GM12874 (cell line): Measurements from ENCODE around the gene OPA1.

ENCODE experiments used
- TF ChIP-seq, protein P1 (sequence below): IDR thresholded peaks from 2 replicates; pipeline ENCODE4 v1.5.1; 2011; ENCODE audit warnings: low read depth, mild to moderate bottlenecking, control low read depth, low read length, moderate library complexity; ENCODE audit not compliant: insufficient read depth

The OPA1 gene

DNA sequence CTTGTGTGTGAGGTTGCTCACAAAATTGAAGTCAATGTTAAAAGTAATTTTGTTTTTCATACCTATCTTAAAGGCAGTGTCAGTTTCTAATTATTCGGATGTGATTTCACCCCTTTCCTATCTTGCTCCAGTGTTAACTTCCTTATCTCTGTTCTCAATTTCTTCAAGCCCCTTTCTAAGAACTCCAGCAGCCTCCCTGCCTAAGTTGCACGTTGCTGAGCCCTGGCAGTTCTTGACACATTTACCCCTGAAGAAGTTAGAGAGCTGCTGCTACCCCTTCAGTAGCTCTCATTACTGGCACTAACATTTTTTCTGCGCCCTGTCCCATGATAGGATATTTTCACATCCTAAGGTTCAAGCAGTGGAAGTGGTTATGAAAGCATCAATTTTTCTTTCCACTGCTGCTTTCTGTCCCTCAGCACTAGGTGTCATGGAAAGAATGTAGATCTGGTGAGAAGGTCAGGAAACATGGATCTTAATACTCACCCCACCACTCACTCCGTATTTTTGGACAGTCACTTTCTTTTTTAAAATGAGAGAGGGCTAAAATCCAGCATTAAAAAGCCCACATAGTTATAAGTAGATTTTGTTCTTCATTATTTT is 62.9 kb downstream of the OPA1 start:
- TF ChIP-seq, protein P1, sequence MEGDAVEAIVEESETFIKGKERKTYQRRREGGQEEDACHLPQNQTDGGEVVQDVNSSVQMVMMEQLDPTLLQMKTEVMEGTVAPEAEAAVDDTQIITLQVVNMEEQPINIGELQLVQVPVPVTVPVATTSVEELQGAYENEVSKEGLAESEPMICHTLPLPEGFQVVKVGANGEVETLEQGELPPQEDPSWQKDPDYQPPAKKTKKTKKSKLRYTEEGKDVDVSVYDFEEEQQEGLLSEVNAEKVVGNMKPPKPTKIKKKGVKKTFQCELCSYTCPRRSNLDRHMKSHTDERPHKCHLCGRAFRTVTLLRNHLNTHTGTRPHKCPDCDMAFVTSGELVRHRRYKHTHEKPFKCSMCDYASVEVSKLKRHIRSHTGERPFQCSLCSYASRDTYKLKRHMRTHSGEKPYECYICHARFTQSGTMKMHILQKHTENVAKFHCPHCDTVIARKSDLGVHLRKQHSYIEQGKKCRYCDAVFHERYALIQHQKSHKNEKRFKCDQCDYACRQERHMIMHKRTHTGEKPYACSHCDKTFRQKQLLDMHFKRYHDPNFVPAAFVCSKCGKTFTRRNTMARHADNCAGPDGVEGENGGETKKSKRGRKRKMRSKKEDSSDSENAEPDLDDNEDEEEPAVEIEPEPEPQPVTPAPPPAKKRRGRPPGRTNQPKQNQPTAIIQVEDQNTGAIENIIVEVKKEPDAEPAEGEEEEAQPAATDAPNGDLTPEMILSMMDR: no peak

DNA sequence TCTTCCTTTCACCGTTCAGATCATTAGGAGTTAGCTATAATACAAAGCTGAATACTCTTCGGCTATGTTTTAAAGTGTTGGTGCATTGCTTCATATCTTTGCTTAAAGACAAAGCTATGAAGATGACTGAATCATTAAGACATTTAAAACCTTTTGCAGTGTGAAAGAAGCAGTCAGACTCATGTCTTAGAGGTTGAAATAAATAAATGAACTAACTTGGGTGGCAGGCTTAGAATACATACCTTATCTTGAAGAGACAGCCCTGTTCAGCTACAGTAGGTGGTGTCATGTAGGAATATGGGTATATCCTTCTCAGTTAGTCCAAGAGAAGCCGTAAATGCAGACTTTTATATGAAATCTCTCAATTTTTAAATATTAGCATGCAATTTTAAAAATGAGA is 63.4 kb downstream of the OPA1 start:
- TF ChIP-seq, protein P1: no peak

DNA sequence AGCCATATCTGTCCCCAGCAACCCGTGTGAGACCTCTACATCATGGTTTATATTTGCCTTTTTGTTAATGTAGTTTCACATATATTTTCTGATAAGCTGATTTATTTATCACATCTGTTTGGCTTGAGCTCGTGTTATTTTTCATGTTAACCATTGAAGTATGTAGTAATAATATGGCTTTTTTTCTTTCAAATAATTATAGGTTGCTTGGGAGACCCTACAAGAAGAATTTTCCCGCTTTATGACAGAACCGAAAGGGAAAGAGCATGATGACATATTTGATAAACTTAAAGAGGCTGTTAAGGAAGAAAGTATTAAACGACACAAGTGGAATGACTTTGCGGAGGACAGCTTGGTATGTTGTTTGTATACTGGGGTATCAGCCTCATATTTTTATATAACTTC is 63.9 kb downstream of the OPA1 start:
- TF ChIP-seq, protein P1: no peak

DNA sequence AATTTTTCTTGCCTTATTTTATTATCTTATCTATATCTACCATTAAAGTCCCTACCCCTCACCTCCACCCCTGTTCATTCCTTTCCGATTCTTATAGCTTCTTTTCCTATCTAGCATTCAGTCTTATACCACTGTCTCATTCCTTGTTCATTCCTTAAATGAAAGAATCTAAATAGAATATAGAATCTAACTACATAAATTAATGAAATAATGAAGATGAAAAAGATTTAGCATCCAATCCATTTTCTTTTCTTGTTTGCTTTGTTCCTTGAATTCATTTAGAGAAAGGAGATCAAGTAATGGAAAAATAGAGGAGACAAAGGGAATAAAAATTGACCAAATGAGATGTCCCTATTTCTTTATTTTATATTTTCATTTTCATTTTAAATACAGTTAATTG is 67.2 kb downstream of the OPA1 start:
- TF ChIP-seq, protein P1: no peak

DNA sequence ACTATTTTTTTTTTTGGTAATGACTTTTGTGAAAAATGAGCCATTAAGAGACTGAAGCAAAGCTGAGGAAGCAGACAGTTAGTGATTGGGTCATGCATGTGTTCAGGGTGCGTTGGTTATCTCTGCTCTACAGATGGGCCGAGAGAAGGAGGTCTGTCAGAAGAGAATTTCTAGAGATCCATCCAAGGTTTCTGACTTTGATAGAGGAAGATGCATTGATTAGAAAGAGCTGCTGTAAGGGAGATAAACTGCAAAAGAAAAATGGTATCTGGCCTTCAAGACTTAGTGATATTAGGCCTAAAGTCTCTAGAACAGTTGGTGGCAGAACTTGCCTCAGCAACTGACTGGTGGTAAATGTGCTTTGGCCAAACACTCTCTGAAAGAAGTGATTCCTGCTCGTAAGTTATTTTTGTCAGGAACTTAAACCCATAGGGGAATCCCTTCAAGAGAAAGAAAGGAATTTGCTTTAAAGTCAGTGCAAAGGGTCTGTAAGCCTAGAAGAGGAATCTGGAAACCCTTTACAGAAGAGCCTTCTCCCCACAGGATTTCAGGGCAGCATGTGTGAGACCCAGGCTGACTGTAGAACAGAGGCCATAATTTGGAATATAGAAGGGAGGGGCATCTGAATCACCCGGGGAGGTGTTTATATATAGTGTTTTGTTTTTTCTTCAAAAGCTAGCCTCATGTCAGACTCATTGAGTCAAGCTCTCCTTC is 67.8 kb downstream of the OPA1 start:
- TF ChIP-seq, protein P1: no peak

DNA sequence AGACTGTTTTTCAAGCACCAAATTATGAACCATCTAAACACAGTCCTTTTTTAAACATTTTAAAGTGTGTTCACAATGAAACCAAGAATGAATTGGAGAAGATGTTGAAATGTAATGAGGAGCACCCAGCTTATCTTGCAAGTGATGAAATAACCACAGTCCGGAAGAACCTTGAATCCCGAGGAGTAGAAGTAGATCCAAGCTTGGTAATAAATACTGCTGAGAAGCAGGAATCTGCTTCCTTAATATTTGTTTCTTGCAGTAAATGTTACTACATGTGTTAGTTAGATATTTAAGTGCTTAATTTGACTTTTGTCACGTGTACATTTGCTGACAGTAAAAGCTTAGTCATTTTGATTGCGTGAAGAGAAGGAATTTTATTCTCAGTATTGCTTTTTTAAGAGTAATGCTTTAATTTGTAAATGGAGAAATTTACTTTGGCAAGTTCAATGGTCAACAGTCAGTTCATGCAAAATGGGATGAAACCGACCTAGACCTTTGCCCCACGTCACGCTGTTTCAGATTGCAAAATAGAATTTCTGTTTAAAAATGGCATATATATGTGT is 69.8 kb downstream of the OPA1 start:
- TF ChIP-seq, protein P1: no peak

DNA sequence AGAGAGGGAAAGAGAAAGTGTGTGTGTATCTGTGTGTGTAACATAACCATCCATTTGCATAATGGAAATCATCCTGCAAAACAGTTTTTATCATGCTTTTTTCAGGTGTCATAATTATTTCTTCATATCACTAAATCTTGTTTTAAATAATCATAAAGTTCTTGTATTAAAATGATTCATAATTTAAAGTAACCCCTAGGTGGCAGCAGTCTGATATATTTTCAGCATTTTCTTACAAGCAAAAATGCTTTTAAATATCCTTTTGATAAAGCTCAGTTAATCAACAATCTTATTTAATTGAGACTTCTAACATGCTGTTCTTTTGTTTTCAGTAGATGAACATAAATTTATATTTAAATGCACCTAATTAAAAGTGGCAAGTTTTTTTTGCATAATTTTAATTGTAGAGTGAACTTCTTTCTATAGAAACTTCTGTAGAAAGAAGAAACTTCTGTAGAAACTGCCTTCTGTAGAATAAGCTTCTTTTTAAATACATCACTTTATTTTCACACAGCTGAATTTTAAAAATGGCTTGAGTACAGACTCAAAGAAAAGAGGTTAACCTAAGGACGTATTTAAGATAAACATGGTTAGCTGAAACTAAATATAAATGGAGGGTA is 72.5 kb downstream of the OPA1 start:
- TF ChIP-seq, protein P1: no peak
